ENCODE measurements around the gene GNAL. TPM values are rescaled to one million over a fixed set of nuclear protein-coding genes. Genes with fewer than 3 reads are reported as not detected.

GNAL gene
- total RNA-seq, 1 experiment from 2014 or later: 4.6 TPM

DNA sequence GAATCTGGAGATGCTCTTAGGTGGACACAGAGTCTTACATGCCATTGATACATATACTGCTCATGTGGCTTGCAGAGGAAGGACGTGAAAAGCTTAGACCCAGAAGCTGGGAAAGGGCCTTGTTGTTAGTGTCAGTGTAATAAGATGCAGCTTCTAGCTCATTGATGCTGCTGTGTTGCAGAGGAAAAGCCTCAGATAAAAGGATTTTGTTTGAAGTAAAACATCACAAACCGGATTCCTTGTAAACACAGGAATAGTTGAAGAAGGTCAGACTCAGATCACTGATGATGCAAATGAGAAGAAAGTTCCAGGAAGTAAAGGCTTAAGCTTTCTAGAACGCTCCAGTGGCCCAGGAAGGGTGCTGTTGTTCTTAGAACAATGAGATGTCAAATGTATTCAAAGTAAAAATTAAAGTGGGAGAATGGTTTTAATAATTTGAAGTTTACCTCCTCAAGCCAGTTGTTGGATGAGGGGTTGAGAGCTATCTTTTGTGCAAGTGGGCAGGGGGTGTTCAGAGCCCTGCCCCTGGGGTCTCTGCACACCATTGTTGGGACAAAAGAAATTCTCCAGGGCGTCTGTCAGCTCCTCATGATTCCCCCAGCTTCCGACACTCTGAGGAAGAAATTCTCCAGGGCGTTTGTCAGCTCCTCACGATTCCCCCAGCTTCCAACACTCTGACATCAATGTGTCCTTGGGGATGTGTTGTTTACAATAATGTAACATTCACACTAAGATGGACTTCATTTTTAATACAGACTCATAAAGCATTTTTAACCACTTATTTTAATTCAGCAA, 100.8 kb downstream of the GNAL start:
- Histone ChIP-seq H2AFZ (ENCODE audit: low read depth, low read length, poor library complexity, severe bottlenecking) (no peak overlapping the region), H3K9me3 (ENCODE audit: control insufficient read depth in 1 of 2, insufficient read depth in 1 of 2, low read depth in 1 of 2, low read length in 2 of 2) (no peaks in the 10 kb centered on the region), H3K4me1 (ENCODE audit: control insufficient read depth in 1 of 2, insufficient read depth in 2 of 2, low read length in 2 of 2) (no peaks in the 10 kb centered on the region), H3K27ac (ENCODE audit: low read depth, low read length) (no peak overlapping the region), H3K36me3 (ENCODE audit: control insufficient read depth in 1 of 2, insufficient read depth in 2 of 2, low read length in 2 of 2) (no peaks in the 10 kb centered on the region), H3K9ac (ENCODE audit: low read length) (no peak overlapping the region), H3K27me3 (ENCODE audit: insufficient read depth, low read length) (no peaks in the 10 kb centered on the region), H3K4me3 (replicated peaks in 1 of 2; ENCODE audit: low read depth in 1 of 2, low read length in 2 of 2) (no peak overlapping the region), H3K79me2 (ENCODE audit: insufficient read depth, low read length) (no peaks in the 10 kb centered on the region), H3K4me2 (ENCODE audit: low read length) (no peak overlapping the region), H3K9me2 (ENCODE audit: insufficient read depth) (no peaks in the 10 kb centered on the region), H4K20me1 (ENCODE audit: insufficient read depth) (no peaks in the 10 kb centered on the region)
- TF ChIP-seq, protein P1, sequence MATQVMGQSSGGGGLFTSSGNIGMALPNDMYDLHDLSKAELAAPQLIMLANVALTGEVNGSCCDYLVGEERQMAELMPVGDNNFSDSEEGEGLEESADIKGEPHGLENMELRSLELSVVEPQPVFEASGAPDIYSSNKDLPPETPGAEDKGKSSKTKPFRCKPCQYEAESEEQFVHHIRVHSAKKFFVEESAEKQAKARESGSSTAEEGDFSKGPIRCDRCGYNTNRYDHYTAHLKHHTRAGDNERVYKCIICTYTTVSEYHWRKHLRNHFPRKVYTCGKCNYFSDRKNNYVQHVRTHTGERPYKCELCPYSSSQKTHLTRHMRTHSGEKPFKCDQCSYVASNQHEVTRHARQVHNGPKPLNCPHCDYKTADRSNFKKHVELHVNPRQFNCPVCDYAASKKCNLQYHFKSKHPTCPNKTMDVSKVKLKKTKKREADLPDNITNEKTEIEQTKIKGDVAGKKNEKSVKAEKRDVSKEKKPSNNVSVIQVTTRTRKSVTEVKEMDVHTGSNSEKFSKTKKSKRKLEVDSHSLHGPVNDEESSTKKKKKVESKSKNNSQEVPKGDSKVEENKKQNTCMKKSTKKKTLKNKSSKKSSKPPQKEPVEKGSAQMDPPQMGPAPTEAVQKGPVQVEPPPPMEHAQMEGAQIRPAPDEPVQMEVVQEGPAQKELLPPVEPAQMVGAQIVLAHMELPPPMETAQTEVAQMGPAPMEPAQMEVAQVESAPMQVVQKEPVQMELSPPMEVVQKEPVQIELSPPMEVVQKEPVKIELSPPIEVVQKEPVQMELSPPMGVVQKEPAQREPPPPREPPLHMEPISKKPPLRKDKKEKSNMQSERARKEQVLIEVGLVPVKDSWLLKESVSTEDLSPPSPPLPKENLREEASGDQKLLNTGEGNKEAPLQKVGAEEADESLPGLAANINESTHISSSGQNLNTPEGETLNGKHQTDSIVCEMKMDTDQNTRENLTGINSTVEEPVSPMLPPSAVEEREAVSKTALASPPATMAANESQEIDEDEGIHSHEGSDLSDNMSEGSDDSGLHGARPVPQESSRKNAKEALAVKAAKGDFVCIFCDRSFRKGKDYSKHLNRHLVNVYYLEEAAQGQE (IDR thresholded peaks at IDR 0.05; ENCODE audit: low read depth): no peak
- no peak for TF ChIP-seq ELF1 (IDR thresholded peaks at IDR 0.05; ENCODE audit: borderline replicate concordance, low read depth)
- no peak for TF ChIP-seq POLR2A (IDR thresholded peaks at IDR 0.05; ENCODE audit: borderline replicate concordance, extremely low read depth, insufficient read depth, insufficient read length)
- no peak for TF ChIP-seq JUND (IDR thresholded peaks at IDR 0.05)
- TF ChIP-seq EGR1 (IDR thresholded peaks at IDR 0.05; ENCODE audit: low read depth): no peak
- TF ChIP-seq SIN3A (IDR thresholded peaks at IDR 0.05; ENCODE audit: low read depth): no peak
- no peak for TF ChIP-seq CBX3 (IDR thresholded peaks at IDR 0.05; ENCODE audit: low read depth)
- TF ChIP-seq FOSL1 (IDR thresholded peaks at IDR 0.05; ENCODE audit: low read depth): no peak
- TF ChIP-seq, protein P2, sequence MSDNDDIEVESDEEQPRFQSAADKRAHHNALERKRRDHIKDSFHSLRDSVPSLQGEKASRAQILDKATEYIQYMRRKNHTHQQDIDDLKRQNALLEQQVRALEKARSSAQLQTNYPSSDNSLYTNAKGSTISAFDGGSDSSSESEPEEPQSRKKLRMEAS (IDR thresholded peaks at IDR 0.05): no peak
- ChIA-PET POLR2A (no interaction called here), RAD21 (ENCODE audit: low non-redundant PET in 1 of 2, low total read pairs in 2 of 2, uncharacterized antibody in 2 of 2, unreplicated experiment in 2 of 2) (no interaction called here), CTCF (no interaction called here)
- DNase-seq (ENCODE audit: low read depth, low spot score) (no peak), ATAC-seq (no peak)
- intact Hi-C loops (cut with micrococcal nuclease): no loop called here
- no TSS peak for BruUV-seq (replicated peaks)

Measured in HCT116 (cell line).